ENCODE data around the gene EPB41L4B.

EPB41L4B gene

GRCh38 chr9:109270971-109271925, 49.6 kb downstream of the EPB41L4B start:
- no peak for DNase-seq (ENCODE audit: low spot score)
- TF ChIP-seq, protein P1, sequence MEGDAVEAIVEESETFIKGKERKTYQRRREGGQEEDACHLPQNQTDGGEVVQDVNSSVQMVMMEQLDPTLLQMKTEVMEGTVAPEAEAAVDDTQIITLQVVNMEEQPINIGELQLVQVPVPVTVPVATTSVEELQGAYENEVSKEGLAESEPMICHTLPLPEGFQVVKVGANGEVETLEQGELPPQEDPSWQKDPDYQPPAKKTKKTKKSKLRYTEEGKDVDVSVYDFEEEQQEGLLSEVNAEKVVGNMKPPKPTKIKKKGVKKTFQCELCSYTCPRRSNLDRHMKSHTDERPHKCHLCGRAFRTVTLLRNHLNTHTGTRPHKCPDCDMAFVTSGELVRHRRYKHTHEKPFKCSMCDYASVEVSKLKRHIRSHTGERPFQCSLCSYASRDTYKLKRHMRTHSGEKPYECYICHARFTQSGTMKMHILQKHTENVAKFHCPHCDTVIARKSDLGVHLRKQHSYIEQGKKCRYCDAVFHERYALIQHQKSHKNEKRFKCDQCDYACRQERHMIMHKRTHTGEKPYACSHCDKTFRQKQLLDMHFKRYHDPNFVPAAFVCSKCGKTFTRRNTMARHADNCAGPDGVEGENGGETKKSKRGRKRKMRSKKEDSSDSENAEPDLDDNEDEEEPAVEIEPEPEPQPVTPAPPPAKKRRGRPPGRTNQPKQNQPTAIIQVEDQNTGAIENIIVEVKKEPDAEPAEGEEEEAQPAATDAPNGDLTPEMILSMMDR (IDR thresholded peaks at IDR 0.05; ENCODE audit: borderline replicate concordance, control extremely low read depth, extremely low read depth, insufficient read depth, missing control alignments): no peak
- in situ Hi-C loops (cut with MboI; ENCODE audit: low sequenced_read_pairs, unreplicated experiment): no loop called here

DNA sequence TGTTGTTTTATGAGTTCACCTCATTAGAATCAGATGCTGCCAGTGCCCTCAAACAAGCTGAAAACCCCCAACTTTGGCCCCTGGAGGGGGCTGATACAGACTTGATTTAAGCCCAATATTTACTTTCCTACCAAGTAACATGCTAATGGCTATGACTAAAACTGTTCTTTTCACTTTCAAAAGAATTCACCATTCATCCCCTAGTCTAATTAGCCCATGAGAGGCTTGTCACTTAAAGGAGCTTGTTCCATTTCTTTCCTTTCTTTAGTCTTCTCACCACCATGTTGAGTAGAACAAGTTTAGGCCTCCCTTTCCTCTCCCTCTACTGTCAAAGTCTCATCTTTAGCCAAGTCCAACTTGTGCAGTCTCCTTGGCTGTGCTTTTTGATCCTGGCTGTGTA, 50.4 kb downstream of the EPB41L4B start:
- DNase-seq (ENCODE audit: low spot score): no peak
- TF ChIP-seq, protein P1 (IDR thresholded peaks at IDR 0.05; ENCODE audit: borderline replicate concordance, control extremely low read depth, extremely low read depth, insufficient read depth, missing control alignments): no peak
- in situ Hi-C loops (cut with MboI; ENCODE audit: low sequenced_read_pairs, unreplicated experiment): no loop called here

DNA sequence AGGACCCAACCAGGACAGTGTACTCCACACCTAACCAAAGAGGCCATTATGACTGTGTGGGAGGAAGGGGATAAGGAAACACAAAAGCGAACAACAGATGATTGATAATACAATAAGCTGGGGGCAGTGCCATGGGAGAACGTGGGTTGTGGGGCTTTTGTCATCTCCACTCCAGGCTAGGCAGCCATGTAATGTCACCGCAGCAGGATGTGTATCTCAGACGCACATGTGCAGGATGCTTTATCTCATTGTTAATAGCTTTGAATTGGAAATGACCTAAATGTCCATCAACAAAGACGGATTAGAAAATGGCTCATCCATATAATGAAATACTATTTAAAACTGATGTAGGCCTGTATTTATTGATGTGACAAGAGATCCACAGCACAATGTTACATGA, 51.0 kb downstream of the EPB41L4B start:
- no peak for DNase-seq (ENCODE audit: low spot score)
- TF ChIP-seq, protein P1 (IDR thresholded peaks at IDR 0.05; ENCODE audit: borderline replicate concordance, control extremely low read depth, extremely low read depth, insufficient read depth, missing control alignments): no peak
- in situ Hi-C loops (cut with MboI; ENCODE audit: low sequenced_read_pairs, unreplicated experiment): no loop called here

DNA sequence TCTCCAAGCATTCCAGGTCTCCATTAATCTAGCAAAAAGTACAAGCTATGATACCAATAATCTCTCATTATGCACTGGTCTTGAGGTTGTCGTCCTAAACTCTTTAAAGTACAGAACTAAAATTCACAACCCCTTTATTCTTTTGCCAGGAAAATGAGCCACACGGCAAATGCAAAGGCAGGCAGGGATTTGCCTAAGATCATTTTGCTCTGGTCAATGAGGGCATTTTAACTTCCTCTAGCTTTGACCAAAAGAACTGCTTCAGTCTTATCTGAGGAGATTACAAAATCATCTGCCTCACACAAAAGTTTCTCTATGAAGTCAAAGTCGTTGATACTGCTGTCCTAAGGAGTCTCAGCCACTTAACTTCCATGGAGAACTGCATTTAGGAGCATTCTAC, 51.8 kb downstream of the EPB41L4B start:
- TF ChIP-seq, protein P1 (IDR thresholded peaks at IDR 0.05; ENCODE audit: borderline replicate concordance, control extremely low read depth, extremely low read depth, insufficient read depth, missing control alignments): no peak
- in situ Hi-C loops (cut with MboI; ENCODE audit: low sequenced_read_pairs, unreplicated experiment): no loop called here

DNA sequence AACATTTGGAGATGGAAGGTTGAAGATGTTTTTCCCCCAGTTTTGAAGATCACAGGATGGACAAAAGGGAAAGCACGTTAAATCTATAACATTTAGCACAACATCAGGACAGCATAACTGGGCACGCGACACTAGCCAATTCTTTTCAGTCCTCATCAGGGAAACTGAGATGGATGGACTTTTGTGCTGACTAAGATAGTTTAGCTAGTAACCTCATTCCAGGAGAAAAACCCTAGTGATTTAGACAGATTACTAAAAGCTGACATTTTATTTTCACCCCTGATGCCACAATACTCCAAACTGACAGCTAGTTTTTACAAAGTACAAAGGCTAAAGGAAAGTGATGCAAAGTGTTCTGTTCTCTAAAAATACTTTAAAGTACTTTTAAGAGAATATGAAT, 53.3 kb downstream of the EPB41L4B start:
- in situ Hi-C loops (cut with MboI; ENCODE audit: low sequenced_read_pairs, unreplicated experiment): no loop called here

More for the DNA sequence above, 51.8 kb downstream of the EPB41L4B start:
- DNase-seq (ENCODE audit: low spot score): no peak

GRCh38 chr9:109264877-109265587, 55.8 kb downstream of the EPB41L4B start:
- TF ChIP-seq, protein P1 (IDR thresholded peaks at IDR 0.05; ENCODE audit: borderline replicate concordance, control extremely low read depth, extremely low read depth, insufficient read depth, missing control alignments): no peak
- no peak for DNase-seq (ENCODE audit: low spot score)
- in situ Hi-C loops (cut with MboI; ENCODE audit: low sequenced_read_pairs, unreplicated experiment): no loop called here

More for the DNA sequence above, 53.3 kb downstream of the EPB41L4B start:
- TF ChIP-seq, protein P1 (IDR thresholded peaks at IDR 0.05; ENCODE audit: borderline replicate concordance, control extremely low read depth, extremely low read depth, insufficient read depth, missing control alignments): no peak
- DNase-seq (ENCODE audit: low spot score): no peak
